IPS-NIHi11 (cell line): ENCODE results near the gene GRIK3.

ENCODE experiments used
- DNase-seq: peaks from one replicate; pipeline ENCODE4 v3.0.0; 2012; ENCODE audit warnings: mixed read lengths, low spot score

The GRIK3 gene

DNA sequence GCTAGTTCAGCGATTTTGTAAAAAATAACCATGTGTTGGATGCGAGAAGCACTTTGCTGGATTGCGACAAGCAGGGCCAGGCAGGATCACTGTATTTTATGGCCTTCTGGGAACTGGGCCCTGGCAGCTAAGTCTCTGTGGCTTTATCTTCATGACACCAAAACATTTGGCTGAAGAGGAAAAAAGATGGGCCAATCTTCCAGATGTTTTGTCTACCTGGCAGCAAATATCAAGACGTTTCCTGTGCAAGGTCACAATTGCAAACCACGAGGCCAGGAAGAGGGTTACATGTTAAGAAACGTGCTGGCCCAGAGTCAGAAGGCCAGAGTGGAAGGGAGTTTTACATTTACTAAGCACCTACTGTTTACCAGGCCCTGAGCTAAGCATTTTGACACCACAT is 22.1 kb downstream of the GRIK3 start:
- DNase-seq, result no peak

DNA sequence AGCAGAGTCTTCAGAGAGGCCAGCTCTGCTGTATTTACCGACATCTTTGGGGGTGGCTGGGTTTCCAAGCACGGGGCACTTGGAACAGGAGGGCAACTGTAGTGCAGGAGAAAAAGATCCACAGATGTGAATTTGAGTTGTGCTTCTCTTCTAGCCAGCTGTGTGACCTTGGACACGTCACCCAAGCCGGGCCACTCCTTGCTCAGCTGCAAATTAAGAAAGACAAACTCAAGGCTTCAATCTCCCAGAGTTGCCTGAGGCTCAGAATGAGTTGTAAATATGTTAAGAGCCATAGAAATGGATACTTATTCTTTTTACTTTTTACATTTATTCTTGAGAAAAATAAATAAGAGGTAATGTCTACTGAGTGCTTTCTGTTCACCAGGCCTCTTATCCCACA is 24.3 kb downstream of the GRIK3 start:
- no peak for DNase-seq

DNA sequence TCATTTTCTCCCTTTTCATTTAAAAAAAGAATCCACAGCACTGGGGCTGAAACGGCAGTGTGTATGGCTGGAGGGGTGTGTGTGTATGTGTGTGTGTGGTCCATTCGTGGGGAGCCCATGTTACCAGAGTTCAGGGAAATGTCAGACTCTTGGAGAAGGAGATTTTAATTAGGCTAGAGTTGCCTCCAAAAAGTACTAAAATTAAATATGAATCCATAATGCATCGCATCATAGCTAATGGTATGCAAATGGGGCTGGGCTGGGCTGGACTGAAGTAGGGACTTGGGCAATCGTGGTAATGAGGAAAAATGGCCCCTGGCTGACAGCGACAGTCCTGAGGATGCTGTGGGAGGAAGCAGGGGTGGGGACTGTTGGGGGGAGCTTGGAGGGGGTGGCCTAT is 24.8 kb downstream of the GRIK3 start:
- DNase-seq, result no peak

DNA sequence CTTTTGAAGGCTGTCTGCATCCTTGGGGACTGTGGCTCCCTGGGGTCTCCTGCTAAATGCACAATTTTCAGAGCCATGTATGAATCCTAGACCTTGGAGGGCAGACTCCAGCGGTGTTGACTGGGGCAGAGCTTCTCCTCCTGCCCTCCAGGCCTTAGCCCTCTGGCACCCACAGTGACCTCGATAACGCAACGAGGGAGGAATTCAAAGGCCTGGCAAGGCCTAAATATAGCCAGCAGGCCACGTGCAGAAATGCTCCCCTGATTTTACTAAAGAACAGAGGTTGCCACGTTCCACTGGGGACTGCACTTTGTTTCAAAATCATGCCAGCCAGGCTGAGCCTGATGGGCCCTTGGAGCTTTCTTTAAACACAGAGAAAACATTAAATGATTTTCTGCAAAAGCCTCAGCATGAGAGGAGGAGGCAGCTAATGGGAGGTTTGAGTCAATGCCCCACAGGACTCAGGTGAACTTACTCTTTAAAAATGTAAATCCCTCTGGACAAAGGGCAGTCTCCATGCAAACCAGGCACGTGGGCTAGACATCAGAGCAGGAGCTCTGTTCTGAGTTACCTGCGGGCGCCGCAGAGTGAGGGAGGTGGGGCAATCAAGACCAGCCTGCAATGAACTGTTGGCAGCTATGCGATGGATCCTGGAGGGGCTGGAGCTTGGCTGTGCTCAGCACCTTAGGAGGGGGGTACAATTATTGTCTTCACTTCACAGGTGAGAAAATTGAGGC is 28.0 kb downstream of the GRIK3 start:
- DNase-seq, result no peak

DNA sequence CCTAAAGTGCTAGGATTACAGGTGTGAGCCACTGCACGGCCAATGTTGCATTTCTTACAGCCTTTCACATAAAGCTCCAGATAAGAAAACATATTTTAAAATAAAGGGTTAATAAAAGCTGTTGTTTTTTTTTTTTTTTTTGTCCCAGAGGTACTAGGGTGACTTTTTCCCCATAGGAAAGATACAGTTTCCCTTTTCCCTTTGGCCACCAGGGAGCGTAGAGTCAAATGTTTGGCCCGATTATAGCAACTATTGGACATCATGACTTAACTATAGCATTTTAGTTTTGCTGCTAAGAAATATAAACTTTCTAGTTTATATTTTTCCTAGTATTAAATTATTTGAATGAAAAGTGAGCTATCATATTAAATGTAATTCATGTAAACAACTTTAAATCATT is 31.4 kb downstream of the GRIK3 start:
- DNase-seq, result no peak

DNA sequence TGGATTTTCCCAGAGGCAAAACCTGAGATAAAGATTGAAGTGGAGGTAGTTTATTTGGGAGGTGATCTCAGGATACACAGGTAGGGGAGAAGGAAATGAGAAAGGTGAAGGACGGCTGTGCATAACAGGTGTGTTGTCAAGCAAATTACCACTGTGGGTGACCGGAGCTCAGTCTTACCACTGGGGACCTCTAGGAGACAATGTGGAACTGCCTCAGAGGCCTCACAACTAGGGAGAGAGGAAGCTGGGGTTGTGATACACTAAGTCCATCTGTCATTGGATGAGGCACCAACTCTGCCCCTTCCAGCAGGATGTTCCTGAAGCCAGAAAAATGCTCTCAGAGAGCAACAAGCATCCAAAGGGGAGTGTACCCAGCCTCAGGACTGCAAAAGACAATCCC is 32.6 kb downstream of the GRIK3 start:
- no peak for DNase-seq

DNA sequence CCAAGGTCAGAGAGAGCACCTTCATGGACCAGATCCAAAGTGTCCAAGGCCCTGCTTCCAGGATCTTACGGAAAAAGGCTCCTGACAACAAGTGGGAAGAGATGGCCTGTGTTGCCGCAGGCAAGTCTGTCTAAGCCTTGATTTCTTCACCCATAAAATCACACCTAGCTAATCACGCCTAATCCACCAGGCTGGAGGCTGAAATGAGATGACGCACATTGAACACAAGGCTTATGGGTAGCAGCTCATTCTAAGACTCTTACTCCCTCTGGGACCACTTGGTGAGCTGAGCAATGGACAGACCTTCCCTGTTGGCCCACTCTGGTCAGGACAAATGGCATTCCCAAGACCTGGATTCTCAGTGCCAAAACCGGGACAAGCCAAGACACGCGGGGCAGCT is 38.2 kb downstream of the GRIK3 start:
- DNase-seq, result no peak

DNA sequence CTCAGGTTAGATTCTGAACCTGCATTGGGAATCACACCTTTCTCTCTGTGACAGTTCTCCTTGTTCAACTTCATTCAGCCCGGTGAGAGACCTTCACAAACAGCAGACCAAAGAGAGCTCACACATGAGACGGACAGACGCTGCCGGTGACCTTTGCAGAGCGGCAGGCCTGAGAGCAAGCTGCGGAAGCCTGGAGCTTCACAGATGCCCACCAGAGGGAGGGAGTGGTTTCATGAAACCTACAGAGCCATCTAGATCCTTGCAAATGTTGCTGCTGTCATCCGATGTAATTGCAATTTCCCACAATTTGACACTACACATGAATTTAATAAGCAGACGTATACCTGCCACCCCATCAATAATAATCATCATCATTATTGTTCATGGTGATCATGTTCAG is 39.4 kb downstream of the GRIK3 start:
- no peak for DNase-seq

DNA sequence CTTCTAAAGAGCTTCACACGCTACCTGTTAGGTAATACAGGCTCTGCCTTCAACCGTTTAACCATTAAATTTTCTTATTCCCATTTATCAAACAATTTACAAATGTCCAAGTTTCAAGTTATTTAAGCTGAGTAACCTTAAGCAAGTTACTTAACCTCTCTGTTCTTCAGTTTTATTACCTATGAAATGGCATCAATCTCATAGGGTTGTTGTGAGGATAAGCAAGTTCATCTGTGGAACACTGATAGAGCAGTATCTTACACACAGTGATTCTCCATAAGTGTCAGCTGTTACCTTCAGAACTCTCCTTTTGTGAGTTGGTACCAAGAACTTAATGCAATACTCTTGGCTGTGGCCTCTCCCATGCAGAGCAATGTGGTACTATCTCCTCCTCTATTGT is 40.0 kb downstream of the GRIK3 start:
- DNase-seq, result no peak

DNA sequence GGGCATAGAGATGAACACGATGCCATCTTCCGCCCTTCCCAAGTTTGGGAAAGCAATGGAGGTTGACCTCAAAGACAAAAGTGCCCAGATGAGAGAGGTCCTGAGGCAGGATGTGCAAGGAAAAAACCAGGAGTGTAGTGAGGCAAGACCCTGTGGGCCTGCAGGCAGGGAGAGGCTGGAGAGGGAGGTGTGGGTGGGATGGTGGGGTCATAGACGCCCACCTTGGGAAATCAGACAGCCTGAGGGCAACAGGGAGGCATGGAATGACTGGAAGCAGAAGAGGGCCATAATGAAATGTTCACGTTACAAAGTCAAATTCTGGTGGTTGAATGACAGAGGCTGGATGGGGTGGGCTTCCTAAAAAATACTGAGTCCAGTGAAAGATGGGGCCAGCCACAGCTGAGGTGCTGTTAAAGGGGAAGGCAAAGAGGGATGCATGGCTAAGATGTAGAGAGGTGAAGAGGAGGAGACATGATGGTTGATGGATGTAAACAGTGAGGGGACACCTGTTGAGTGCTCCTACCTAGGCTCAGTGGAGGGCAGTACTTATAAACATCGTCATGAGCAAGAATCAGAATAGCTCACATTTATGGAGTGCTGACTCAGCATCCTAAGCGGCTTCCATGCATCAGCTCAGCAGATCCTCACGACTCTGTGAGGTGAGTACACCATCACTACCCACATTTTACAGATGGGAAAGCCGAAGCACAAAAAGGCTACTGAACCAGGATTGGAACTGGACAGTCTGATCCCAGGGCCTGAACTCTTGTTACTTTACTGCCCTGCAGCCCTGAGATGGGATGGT is 42.0 kb downstream of the GRIK3 start:
- no peak for DNase-seq

DNA sequence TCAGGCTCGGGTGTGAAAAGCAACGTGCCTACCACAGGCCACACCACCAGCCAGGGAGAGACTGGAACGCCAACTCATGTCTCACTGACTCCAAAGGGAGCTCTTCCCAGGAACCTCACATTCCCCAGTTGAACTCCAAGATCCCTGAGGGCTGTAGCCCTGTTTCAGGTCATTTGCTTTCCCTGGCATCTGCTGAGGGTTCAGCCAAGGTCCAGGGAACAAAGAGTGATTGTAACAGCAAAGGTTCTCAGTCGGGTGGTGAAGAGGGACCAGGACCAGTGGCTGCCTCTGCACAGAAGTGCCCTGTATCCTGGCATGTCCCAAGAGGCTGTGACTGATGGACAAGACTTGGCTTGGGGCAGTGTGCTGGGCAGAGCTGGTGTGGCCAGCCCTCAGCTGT is 42.8 kb downstream of the GRIK3 start:
- DNase-seq, result no peak

DNA sequence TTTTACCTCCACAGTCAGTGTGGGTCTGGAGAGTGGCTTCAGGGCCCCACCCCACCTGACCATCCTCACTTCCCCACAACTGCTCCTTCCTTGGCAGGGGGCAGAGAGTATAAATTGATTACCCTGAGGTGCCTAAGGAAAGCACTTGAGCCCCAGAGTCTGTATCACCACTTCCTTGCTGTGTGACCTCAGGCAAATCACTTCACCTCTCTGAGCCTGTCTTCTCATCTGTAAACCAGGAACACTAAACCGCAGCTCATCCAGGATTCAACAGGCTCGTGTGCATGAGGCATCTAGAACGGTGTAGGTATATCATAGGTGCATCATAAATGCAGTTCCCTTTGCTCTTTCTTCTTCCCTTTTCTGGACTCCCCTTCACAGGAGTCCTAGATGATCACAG is 43.4 kb downstream of the GRIK3 start:
- no peak for DNase-seq

DNA sequence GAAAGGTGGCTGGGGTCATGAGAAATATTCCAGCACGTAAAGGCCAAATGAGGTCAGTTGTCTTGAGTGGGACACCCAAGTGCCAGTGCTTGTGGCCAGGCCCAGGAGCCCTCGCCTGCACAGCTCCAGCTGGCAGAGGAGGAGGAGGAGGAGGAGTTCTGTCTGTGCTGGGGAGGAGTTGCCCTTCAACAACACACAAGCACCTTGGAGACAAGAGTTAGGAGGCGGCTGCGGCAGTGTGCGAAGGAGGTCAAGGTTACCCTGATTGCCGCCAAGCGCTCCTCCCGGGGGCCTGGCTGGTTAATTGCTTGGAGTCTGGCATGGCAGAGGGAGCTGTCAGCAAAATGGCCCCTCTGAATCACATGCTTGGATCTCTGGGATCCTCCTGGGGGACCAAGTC is 45.1 kb downstream of the GRIK3 start:
- DNase-seq, result no peak

DNA sequence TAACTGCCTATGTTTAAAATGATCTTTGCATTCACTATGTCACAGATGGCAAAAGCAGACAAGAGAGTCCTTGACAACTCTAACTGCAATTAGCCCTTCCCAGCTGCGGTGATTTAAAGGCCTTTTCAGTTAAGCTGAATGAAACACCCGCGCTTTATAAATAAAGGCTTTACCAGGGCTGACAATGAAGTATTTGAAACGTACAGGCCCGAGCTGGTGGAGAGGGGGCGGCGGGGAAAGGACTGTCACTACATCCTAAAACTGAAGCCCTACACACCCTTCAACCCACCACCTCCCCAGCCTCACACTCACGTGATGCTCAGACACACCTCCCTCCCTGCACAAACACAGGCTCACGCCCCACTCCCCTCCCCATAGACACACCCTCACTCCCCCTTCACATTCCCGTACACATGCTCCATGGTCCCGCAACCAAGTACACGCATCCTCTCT is 45.5 kb downstream of the GRIK3 start:
- DNase-seq, result no peak

DNA sequence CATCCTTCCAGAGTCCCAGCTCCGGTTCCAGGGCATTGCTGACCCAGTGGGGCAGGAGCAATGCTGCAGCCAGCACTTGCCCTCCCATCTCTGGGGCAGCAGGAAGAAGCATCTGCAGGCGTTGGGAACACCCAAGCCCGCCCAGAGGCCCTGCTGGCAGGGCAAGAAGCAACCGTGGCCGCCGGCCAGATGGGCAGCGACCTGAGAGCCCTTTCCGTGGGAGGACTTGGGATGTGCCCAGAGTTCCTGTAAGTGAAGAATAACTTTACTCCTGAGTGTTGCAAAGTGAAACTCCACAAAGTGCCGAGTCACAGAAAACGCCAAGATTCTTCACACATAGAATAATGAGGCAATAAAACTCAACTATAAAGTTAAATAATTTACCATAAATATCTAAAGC is 46.0 kb downstream of the GRIK3 start:
- no peak for DNase-seq

DNA sequence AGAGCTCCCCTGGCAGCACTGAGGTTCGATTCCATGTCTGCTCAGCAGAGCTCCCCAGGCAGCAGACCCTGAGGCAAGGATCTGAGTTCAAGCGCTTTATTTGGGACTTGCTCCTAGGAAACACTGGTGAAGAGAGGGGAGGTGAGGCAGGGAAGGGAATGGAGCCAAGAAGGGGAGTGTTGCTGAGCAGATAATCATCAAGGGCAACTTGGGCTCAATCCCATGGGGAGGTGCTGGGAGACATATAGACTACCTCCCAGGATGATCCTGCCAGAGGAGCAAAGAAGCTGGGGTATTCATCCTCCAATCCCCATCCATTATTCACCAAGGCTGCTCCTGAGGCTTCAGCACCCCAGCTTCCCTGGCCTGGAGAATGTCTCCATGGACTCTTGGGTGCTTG is 47.0 kb downstream of the GRIK3 start:
- DNase-seq, result no peak

DNA sequence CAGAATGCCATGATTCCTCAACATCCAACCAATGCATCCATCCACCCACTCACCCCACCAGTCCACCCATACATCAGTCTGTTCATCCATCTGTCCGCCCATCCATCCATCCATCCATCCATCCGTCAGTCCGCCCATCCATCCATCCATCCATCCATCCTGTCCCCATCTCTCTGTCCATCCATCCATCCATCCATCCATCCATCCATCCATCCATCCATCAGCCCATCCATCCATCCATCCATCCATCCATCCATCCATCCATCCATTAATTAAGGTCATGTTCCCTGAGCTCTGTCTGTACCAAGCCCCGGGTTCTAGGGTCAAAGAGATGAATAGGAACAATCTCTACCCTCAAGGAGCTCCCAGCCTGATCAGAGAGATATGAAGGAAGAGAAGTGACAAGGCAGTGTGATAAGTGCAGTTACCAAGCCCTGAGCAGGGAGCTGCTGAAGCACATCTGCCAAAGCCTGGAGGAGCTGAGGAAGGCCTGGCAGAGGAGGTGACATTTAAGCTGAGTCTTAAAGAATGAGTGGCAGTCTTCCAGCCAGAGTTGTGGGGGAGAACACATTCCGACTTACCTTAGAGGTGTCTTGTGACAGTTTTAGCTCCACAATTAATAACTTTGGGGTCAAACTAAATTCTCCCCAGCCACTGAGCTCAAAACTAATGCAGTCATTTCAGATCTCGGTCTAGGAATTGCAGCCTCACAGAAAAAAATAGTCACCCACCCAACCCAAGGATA is 47.9 kb downstream of the GRIK3 start:
- no peak for DNase-seq

DNA sequence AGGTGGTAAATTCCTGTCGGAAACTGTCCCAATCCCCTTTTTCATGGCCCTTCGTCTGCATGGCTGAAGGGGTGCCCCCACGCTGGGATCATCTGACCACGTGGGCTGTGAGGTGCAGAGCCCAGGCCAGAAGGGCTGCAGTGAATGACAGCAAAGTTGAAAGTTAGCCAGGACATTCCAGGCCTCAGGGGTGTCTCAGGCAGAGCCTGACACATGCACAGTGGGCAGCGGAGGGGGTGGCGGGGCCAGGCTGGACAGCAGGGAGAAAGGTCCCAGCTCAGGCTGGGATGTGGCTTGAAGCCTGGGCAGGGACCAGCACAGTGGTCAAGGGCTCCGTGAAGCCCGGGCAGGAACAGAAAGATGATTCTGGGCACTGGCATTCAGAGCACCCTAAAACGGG is 49.6 kb downstream of the GRIK3 start:
- no peak for DNase-seq

DNA sequence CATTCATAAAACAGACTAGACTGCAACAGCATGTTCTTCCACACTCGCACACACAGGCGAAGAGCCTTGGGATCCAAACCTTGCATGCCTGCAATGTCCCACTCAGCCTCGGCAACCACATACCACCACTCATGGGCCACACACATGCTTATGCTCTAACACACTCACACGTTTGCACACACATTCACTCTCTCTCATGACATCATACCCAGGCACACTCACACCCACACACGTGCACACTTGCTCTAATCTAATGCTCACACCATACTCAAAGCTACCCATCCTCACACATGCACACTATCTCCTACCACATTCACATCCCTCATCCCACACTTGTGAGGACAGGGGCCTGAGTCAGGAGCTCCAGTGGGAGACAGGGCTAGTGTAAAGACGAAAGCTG is 50.3 kb downstream of the GRIK3 start:
- no peak for DNase-seq

DNA sequence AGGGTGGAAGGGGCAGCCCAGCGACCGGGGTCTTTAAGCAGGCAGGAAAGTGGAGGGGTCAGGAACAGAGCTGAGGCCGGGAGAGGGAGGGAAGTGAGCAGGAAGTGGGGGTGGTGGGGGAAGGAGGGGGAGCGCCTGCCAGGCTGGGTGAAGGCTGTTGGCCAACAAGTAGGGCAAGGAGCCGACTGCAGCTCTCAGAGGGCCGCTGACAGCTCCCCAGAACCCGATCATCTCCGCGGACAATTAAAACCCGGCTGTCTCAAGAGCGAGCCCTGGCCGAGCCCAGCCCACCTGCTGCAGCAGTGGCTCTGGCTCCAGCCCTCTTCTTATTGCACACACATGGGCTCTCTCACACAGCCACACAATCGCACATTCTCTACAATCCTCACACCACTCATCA is 51.6 kb downstream of the GRIK3 start:
- peak; percentile 47 for DNase-seq

DNA sequence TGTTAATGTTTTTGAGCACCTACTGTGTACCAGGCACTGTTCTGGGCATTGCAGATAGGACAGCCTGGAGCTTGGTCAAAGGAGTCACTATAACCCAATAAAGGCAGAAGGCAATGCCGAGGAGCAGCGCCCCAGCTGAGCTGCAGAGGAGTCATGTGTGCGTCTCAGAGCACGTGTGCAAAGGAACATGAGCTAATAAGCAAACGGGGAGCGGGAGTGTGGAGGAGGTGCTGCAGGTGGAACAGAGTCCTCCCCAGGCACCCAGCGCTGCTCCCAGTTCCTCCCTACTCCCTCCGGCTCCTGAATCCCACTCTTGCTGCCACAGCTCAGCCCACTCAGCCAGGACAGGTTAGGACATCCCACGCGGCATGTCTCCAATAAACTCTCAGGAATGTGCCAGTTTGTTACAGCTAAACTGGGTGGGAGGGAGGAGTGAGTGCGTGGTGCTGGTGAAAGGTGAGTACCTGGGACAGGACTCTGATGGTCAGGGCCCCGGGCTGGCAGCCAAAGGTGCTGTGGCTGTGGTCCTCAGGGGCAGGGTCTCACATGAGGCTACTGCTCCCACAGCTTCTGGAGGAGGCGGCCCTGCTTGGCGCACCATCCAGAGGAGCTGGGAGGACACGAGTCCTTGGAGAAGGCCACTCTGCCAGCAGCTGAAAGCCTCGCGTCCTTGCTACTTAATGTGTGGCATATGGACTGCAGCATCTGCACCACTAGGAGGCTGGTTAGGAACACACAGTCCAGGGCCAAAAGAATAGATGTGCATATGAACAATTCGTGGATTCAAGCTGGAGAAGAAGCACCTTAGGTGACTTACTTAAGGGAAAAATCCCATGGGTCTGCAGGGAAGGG is 52.3 kb downstream of the GRIK3 start:
- no peak for DNase-seq

DNA sequence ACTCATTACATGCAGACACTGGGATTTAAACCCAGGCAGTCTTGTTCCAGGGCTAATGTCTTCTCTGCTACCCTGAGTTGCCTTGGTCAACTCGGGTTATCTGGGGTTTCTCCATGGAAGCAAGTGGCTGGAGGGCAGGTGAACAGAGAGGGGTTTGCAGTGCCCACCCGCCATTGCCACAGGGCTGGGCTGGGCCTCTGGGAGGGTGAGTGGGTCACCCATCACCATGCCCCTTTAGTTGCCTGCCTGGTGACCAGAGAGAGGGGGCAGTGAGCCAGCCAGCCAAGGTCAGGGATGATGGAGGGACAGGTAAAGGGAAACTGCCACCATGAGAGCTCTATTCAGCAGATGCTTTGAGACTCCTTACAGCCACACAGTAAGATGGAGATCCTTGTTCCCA is 53.2 kb downstream of the GRIK3 start:
- no peak for DNase-seq
